Measurements from ENCODE around the gene ASB3.
A peak's percentile ranks its signal among the peaks of the same experiment; 100 is the strongest.
"Not testable (repeated sequence)": the region's sequence is repeated elsewhere in the genome, so short reads cannot be mapped to it uniquely, and the experiment has no call there.

Gene ASB3

GRCh38 chr2:53826030-53826410 is 39.3 kb upstream of the ASB3 start:
- TF ChIP-seq, protein P1, sequence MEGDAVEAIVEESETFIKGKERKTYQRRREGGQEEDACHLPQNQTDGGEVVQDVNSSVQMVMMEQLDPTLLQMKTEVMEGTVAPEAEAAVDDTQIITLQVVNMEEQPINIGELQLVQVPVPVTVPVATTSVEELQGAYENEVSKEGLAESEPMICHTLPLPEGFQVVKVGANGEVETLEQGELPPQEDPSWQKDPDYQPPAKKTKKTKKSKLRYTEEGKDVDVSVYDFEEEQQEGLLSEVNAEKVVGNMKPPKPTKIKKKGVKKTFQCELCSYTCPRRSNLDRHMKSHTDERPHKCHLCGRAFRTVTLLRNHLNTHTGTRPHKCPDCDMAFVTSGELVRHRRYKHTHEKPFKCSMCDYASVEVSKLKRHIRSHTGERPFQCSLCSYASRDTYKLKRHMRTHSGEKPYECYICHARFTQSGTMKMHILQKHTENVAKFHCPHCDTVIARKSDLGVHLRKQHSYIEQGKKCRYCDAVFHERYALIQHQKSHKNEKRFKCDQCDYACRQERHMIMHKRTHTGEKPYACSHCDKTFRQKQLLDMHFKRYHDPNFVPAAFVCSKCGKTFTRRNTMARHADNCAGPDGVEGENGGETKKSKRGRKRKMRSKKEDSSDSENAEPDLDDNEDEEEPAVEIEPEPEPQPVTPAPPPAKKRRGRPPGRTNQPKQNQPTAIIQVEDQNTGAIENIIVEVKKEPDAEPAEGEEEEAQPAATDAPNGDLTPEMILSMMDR (IDR thresholded peaks at IDR 0.05; ENCODE audit: low read depth, low read length, missing control alignments): no peak
- DNase-seq (ENCODE audit: low read depth): no peak
- H3K4me3 ChIP-seq (ENCODE audit: low read depth, low read length): no peak overlapping the region

DNA sequence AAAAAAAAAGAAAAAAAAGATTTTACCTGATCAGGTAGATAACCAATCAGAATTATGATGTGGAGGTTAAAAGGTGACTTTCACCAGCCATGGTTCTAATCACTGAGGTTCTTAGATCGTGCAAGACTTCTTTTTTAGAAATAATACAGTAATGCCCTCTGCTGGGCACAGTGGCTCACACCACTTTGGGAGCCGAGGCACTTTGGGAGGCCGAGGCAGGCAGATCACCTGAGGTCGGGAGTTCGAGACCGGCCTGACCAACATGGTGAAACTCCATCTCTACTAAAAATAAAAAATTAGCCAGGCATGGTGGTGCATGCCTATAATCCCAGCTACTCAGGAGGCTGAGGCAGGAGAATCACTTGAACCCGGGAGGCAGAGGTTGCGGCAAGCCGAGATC is 36.9 kb upstream of the ASB3 start:
- DNase-seq (ENCODE audit: low read depth); H3K4me3 ChIP-seq (ENCODE audit: low read depth, low read length): not testable (repeated sequence)
- TF ChIP-seq, protein P1 (IDR thresholded peaks at IDR 0.05; ENCODE audit: low read depth, low read length, missing control alignments): peak; percentile 33

DNA sequence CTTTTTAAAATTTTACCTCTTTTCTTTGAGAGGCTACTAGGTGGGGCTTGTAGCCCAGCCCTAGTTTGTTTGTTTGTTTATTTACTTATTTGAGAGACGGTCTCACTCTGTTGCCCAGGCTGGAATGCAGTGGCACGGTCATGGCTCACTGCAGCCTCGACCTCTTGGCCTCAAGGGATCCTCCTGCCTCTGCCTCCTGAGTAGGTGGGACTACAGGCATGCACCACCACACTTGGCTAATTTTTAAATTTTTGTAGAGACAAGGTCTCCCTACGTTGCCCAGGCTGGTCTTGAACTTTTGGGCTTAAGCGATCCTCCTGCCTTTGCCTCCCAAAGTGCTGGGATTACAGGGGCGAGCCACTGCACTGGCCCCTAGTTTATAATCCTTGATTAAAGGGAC is 35.1 kb upstream of the ASB3 start:
- no peak overlapping the region for H3K4me3 ChIP-seq (ENCODE audit: low read depth, low read length)
- DNase-seq (ENCODE audit: low read depth): no peak

GRCh38 chr2:53820711-53821110 is 34.0 kb upstream of the ASB3 start:
- DNase-seq (ENCODE audit: low read depth): no peak
- no peak overlapping the region for H3K4me3 ChIP-seq (ENCODE audit: low read depth, low read length)
- TF ChIP-seq, protein P1 (IDR thresholded peaks at IDR 0.05; ENCODE audit: low read depth, low read length, missing control alignments): no peak

More for the DNA sequence above, 35.1 kb upstream of the ASB3 start:
- TF ChIP-seq, protein P1 (IDR thresholded peaks at IDR 0.05; ENCODE audit: low read depth, low read length, missing control alignments): no peak

DNA sequence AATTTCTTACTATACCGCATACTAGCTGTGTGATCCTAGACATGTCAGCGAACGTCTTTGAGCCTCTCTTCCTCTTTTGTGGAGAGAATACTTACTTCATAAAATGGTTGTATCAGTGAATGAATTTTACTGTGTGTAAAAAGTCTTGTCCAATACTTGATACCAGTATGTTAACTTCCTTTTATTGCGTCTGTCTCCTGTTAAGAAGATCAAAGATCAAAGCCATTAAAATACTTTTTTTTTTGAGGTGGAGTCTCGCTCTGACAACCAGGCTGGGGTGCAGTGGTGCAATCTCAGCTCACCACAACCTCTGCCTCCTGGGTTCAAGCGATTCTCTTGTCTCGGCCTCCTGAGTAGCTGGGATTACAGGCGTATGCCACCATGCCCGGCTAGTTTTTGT is 33.3 kb upstream of the ASB3 start:
- TF ChIP-seq, protein P1 (IDR thresholded peaks at IDR 0.05; ENCODE audit: low read depth, low read length, missing control alignments): no peak
- no peak overlapping the region for H3K4me3 ChIP-seq (ENCODE audit: low read depth, low read length)
- DNase-seq (ENCODE audit: low read depth): no peak

GRCh38 chr2:53819634-53820033 is 32.9 kb upstream of the ASB3 start:
- DNase-seq (ENCODE audit: low read depth): no peak
- TF ChIP-seq, protein P1 (IDR thresholded peaks at IDR 0.05; ENCODE audit: low read depth, low read length, missing control alignments): no peak
- H3K4me3 ChIP-seq (ENCODE audit: low read depth, low read length): no peak overlapping the region

GRCh38 chr2:53818854-53819435 is 32.2 kb upstream of the ASB3 start:
- H3K4me3 ChIP-seq (ENCODE audit: low read depth, low read length): no peak overlapping the region
- TF ChIP-seq, protein P1 (IDR thresholded peaks at IDR 0.05; ENCODE audit: low read depth, low read length, missing control alignments): no peak
- no peak for DNase-seq (ENCODE audit: low read depth)

Data from GM12864 (cell line).